GM19324 (cell line): ENCODE measurements around the gene MXI1.

ENCODE experiments used
- ATAC-seq: cut with Tn5 transposase; IDR thresholded peaks from one replicate; pipeline ENCODE4 v1.9.1; 2021; ENCODE audit warnings: mild to moderate bottlenecking, moderate library complexity; ENCODE audit not compliant: unreplicated experiment, low FRiP score

The MXI1 gene

GRCh38 chr10:110212119-110213006, 5.0 kb downstream of the MXI1 start:
- ATAC-seq = no peak

DNA sequence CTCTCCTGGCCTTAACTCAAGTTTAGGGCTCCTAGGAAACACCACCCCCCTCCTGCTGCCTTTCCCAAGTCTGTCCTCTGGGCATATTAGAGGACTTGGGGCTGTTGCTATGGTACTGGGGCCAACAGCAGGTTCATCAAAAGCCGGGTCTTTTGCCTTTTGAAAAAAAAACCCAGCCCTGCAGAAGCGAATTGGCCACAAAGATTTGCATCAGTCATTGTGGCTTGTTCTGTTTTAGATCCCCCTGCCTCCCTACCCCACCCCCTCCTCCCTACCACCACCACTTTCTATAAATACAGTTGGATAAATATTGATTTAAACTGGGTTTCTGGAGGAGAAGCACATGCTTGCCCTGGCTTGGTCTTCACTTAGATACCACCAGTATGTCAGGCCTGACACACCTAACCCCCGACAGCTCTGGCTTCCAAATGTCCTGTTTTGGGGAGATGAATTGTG, 7.0 kb downstream of the MXI1 start:
- ATAC-seq = no peak

DNA sequence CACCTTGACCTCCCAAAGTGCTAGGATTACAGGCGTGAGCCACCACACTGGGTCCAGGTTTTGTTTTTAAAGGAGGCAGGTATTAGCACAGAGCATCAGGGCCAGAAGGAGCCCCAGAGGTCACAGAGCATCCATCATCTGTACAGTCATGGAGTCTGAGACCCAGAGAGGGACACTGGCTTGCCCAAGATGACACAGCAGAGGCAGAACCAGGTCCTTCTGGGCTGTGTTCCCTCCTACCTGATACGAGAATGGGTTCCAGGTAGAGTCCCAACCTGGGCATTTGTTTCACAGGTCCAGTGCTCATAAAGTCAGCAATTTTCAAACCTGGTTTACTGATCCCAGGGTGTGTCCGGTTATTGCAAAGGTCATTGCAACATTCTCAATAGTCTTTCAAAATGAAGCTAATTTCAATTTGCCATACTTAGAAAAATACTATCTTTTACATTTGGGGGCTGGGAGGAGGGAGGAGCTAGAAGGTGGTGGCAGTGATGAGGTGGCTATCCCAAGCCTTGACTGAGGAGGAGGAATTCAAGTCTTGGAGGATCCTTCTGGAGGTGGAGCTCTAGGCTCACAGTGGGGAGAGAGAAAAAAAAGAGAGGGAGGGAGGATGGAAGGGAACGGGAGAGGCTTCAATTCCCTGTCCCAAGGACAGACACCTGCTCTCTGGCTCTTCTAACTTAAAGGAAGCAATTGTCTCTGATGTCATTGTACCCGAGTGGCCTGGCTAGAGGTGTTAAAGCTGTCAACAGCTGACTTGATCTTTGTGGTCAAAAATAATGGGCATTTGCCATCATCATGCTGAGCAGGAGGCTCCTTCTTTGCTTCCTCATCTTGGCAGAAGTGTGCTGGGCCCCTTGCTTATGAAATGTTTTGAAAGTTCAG, 8.1 kb downstream of the MXI1 start:
- no peak for ATAC-seq

DNA sequence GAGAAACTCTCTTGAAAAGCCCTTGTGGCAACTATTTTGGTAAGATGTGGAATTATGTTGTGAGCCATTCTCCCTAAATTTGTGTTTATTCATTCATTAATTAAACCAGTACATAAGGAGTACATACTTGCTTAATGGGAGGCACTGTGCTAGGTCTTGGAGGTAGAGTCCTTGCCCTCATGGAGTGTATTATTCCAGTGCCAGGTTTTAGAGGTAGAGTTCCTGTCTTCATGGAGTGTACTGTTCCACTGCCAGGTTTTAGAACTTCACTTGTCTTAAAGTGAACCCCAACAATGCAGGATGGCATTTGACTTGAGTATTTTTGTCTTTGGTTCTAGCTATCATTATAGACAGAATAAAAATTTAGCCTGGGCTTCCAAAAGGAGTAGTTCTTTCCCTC, 8.8 kb downstream of the MXI1 start:
- no peak for ATAC-seq

- no peak for ATAC-seq
These were observed 9.7 kb downstream of the MXI1 start for GRCh38 chr10:110216942-110217661.

GRCh38 chr10:110217662-110218008, 10.2 kb downstream of the MXI1 start:
- ATAC-seq = no peak

DNA sequence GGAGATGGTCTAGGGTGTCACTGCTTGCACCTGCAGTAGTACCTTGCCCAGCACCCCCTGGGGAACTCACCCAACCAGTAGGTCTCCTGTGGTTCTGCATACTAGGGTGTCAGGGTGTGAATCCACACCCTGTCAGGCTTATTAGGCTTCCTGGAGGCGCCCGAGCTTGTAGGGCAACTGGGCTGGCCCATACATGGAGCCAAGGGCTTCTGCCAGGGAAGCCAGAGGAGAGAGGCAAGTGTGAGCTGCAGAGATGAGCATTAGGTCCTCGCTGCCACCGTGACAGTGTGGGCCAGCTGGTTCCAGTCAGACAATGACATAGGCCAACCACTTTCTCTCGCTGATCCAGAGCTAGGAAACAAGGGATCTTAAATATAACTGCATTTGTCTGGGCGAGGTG, 11.2 kb downstream of the MXI1 start:
- no peak for ATAC-seq

DNA sequence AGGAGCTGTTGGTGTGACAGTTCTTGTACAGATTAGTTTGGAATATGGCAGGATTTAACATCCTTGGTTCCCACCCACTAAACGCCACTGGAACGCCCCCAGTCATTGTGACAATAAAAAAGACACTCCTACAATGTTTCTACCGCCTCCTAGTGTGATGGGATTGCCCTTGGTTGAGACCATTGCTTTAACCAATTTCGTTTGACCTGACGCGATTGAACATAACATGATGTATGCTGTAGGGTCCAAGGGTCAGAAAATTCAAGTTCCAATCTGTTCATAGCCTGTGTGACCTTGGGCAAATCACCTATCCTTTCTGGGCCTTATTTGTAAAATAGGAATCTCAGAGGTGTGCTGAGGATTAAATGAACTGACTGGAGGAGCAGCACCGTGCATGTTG, 12.5 kb downstream of the MXI1 start:
- ATAC-seq = no peak

GRCh38 chr10:110220398-110220797, 13.0 kb downstream of the MXI1 start:
- no peak for ATAC-seq

- ATAC-seq = no peak
These were observed 13.8 kb downstream of the MXI1 start for GRCh38 chr10:110221044-110221720.

DNA sequence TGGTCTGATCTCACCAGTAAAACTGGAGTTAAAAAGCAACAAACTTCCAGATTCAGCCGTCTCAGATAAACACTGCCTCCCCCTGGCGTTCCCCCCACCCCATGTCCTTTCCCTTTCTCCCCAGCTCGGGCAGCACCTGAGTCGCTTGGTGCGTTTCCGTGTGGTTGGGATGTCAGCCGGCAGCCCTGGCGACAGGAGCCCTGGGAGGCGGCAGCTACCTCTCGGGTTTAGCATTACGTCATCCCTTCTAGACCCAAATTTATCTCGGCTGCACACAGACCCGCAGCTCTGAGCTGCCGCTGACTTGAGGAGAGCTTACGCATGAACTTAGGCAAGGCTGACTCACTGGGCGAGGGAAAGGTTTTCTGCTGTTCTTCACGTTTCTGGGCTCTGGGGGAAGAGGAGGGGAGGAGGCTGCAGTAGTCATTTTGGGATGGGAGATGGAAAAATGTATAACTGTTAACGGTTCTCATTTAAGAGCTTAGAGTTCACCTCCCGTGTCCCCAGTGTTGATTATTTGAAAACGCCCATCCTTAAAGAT, 14.4 kb downstream of the MXI1 start:
- no peak for ATAC-seq

DNA sequence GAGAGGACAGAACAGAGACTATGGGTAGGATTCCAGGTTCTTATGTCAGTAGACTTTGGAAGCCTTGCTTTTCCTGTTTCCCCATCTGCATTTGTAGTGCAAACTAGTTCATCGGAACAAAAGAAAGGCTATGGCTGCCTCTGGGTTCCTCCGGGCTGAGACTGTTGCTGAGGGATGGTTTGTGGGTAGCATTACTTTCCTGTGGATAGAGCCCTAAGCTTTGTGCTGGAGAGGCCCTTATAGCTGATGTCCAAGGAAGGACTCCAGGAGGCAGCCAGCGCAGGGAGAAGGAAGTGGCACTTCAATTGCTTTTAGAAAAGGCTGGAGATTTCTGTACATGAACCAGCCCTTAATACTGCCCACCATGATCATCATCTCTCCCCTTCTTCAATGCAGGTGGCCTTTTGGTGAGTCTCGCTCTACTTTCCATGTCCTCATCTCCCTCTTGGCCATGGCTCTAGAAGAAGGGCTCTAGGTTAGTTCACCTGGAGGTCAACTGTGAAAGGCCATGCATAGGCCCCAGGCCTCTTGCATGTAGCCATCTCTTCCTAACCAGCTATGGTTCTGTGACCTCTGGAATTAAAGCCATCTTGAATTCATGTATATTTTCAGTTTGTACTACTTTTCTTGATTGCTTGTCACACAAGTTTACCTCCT, 15.4 kb downstream of the MXI1 start:
- no peak for ATAC-seq

GRCh38 chr10:110223298-110223925, 16.0 kb downstream of the MXI1 start:
- ATAC-seq = no peak

- no peak for ATAC-seq
These were observed 17.6 kb downstream of the MXI1 start for GRCh38 chr10:110224992-110225391.

DNA sequence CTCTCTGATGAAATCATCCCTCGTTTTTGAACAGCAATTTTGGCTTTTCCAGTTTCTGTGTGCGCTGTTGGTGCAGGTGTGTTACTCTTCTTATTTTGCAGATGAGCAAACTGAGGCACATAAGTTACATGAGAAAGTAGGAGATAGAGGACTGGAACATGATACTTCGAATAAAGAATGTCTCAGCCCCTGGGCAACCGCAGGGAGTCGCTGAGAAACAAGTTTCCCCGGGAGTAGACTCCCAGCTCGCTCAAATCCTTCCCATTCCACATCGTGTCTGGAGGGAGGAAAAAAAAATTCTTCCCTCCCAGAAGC, 18.0 kb downstream of the MXI1 start:
- peak; percentile 10 for ATAC-seq

- ATAC-seq = peak; percentile 81
These were observed 18.5 kb downstream of the MXI1 start for GRCh38 chr10:110225756-110226542.

DNA sequence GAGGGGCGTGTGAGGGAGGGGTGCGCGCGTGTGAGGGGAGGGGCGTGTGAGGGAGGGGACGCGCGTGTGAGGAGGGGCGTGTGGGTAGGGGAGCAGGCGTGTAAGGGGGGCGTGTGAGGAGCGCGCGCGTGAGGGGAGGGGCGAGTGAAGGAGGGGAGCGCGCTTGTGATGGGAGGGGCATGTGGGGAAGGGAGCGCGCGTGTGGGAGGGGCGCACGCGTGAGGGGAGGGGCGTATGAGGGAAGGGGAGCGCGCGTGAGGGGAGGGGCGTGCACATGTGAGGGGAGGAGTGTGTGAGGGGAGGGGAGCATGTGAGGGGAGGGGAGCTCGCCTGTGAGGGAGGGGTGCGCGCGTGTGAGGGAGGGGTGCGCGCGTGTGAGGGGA, 19.1 kb downstream of the MXI1 start:
- ATAC-seq = no peak

- ATAC-seq = no peak
These were observed 19.7 kb downstream of the MXI1 start for GRCh38 chr10:110226926-110227641.
